Upper lobe of left lung (tissue), 4 donors: Measurements from ENCODE around the gene MAG.

Source experiments
- CTCF ChIP-seq, 6 experiments: fragments of 450-650 bp in 4 of 6; fragments of 200-600 bp in 2 of 6; sonication (generic) in 2 of 6; IDR thresholded peaks; one replicate each; pipeline ENCODE4 v1.5.1; 2016 to 2019; ENCODE audit warnings: antibody characterized with exemption in 6 of 6
- EP300 ChIP-seq, 4 donors: sonication (generic); formaldehyde crosslinking; IDR thresholded peaks; one replicate each; pipeline ENCODE4 v1.5.1; 2017; ENCODE audit warnings: antibody characterized with exemption in 4 of 4, control low read depth in 2 of 4

- TF ChIP-seq CTCF (IDR thresholded peaks at IDR 0.05) = no peak
- TF ChIP-seq EP300 (IDR thresholded peaks at IDR 0.05) = no peak
Observed at GRCh38 chr19:35301961-35302360, 10.0 kb downstream of the MAG start.
